Thoracic aorta (tissue), 2 donors: ENCODE results near the gene F12. TPM values are rescaled to one million over a fixed set of nuclear protein-coding genes. Genes with fewer than 3 reads are reported as not detected.

Experiments used
- ATAC-seq: fragments of 150-250 bp; one replicate; pipeline ENCODE4 v1.8.0; 2017; ENCODE audit warnings: low read depth; ENCODE audit not compliant: insufficient number of reproducible peaks, low FRiP score
- DNase-seq: peaks from one replicate; pipeline ENCODE4 v3.0.0-alpha.2; 2020; ENCODE audit warnings: low spot score
- H3K27ac ChIP-seq, 2 donors: fragments of 200-600 bp; sonication (generic); 1 replicate in 1 of 2; 2 replicates in 1 of 2; pipeline ENCODE4 v1.5.1; 2016; ENCODE audit warnings: mild to moderate bottlenecking in 2 of 2, moderate library complexity in 2 of 2
- H3K27me3 ChIP-seq: fragments of 200-600 bp; sonication (generic); replicated peaks from 2 replicates; pipeline ENCODE4 v1.6.0; 2016; ENCODE audit warnings: mild to moderate bottlenecking; ENCODE audit not compliant: insufficient read depth
- H3K36me3 ChIP-seq: fragments of 200-600 bp; sonication (generic); one replicate; pipeline ENCODE4 v1.5.1; 2016
- H3K4me1 ChIP-seq, 2 donors: fragments of 200-600 bp; sonication (generic); 1 replicate in 1 of 2; 2 replicates in 1 of 2; pipeline versions ENCODE4 v1.5.1 to v1.6.0; 2016; ENCODE audit warnings: low read depth in 2 of 2, mild to moderate bottlenecking in 1 of 2; ENCODE audit not compliant: control insufficient read depth in 1 of 2
- H3K4me3 ChIP-seq: fragments of 200-600 bp; sonication (generic); 2 replicates; pipeline ENCODE4 v1.5.1; 2016; ENCODE audit warnings: mild to moderate bottlenecking
- H3K9me3 ChIP-seq: fragments of 200-600 bp; sonication (generic); 2 replicates; pipeline ENCODE4 v1.5.1; 2016
- total RNA-seq, 2 donors: library from RNA; depleted of rRNA; stranded (reverse); fragments of >200 nt; gene quantifications; one replicate each; pipeline versions ENCODE4 v1.1.0 to v1.2.3, GENCODE V29; 2016
- TF ChIP-seq, protein P1 (sequence below): fragments of 200-600 bp; sonication (generic); IDR thresholded peaks from one replicate; pipeline ENCODE4 v1.5.1; 2019; ENCODE audit warnings: antibody characterized with exemption

Gene F12
- total RNA-seq, 2 donors from 2014 or later = not detected

- Histone ChIP-seq H3K9me3 (no peaks in the 10 kb centered on the region), H3K4me3 (no peak overlapping the region), H3K27me3 (no peaks in the 10 kb centered on the region), H3K4me1 (peaks cover 0 to 28% of the 10 kb centered on the region in 2 donors), H3K36me3 (peaks cover 50% of the 10 kb centered on the region), H3K27ac (no peak overlapping the region)
- DNase-seq = no peak
- TF ChIP-seq, protein P1, sequence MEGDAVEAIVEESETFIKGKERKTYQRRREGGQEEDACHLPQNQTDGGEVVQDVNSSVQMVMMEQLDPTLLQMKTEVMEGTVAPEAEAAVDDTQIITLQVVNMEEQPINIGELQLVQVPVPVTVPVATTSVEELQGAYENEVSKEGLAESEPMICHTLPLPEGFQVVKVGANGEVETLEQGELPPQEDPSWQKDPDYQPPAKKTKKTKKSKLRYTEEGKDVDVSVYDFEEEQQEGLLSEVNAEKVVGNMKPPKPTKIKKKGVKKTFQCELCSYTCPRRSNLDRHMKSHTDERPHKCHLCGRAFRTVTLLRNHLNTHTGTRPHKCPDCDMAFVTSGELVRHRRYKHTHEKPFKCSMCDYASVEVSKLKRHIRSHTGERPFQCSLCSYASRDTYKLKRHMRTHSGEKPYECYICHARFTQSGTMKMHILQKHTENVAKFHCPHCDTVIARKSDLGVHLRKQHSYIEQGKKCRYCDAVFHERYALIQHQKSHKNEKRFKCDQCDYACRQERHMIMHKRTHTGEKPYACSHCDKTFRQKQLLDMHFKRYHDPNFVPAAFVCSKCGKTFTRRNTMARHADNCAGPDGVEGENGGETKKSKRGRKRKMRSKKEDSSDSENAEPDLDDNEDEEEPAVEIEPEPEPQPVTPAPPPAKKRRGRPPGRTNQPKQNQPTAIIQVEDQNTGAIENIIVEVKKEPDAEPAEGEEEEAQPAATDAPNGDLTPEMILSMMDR = no peak
- ATAC-seq = no peak
Measured at GRCh38 chr5:177432839-177433657, 23.7 kb upstream of the F12 start.

GRCh38 chr5:177432143-177432838 lies 22.9 kb upstream of the F12 start:
- H3K9me3 ChIP-seq = no peaks in the 10 kb centered on the region
- H3K36me3 ChIP-seq = peaks cover 45% of the 10 kb centered on the region
- no peak for ATAC-seq
- TF ChIP-seq, protein P1 = no peak
- H3K27ac ChIP-seq = no peak overlapping the region
- no peaks in the 10 kb centered on the region for H3K27me3 ChIP-seq
- H3K4me1 ChIP-seq = peaks cover 7 to 35% of the 10 kb centered on the region in 2 donors
- H3K4me3 ChIP-seq = no peak overlapping the region
- no peak for DNase-seq

GRCh38 chr5:177431317-177432142 lies 22.2 kb upstream of the F12 start:
- H3K4me1 ChIP-seq = peaks cover 9 to 40% of the 10 kb centered on the region in 2 donors

GRCh38 chr5:177430972-177431316 lies 21.6 kb upstream of the F12 start:
- Histone ChIP-seq H3K4me3 (no peak overlapping the region), H3K9me3 (no peaks in the 10 kb centered on the region), H3K27me3 (no peaks in the 10 kb centered on the region), H3K36me3 (peaks cover 37% of the 10 kb centered on the region), H3K27ac (no peak overlapping the region), H3K4me1 (peaks cover 9 to 40% of the 10 kb centered on the region in 2 donors)
- DNase-seq = no peak
- no peak for ATAC-seq
- TF ChIP-seq, protein P1 = no peak

More at GRCh38 chr5:177431317-177432142, 22.2 kb upstream of the F12 start:
- Histone ChIP-seq H3K36me3 (peaks cover 41% of the 10 kb centered on the region), H3K27me3 (no peaks in the 10 kb centered on the region), H3K9me3 (no peaks in the 10 kb centered on the region), H3K4me3 (no peak overlapping the region), H3K27ac (no peak overlapping the region)
- no peak for DNase-seq
- ATAC-seq = no peak
- TF ChIP-seq, protein P1 = no peak
